Esophagus squamous epithelium (tissue), 4 donors: ENCODE data around the gene MOV10L1.

Source experiments
- POLR2A ChIP-seq, 4 donors: fragments of 450-650 bp; IDR thresholded peaks; one replicate each; pipeline ENCODE4 v1.6.1; 2017; ENCODE audit warnings: antibody characterized with exemption in 4 of 4, mild to moderate bottlenecking in 4 of 4, moderate library complexity in 3 of 4
- TF ChIP-seq, protein P1 (sequence below), 6 experiments: fragments of 450-650 bp in 4 of 6; fragments of 200-600 bp in 2 of 6; sonication (generic) in 2 of 6; IDR thresholded peaks; one replicate each; pipeline ENCODE4 v1.5.1; 2016 to 2019; ENCODE audit warnings: antibody characterized with exemption in 6 of 6, mild to moderate bottlenecking in 4 of 6, moderate library complexity in 4 of 6

DNA sequence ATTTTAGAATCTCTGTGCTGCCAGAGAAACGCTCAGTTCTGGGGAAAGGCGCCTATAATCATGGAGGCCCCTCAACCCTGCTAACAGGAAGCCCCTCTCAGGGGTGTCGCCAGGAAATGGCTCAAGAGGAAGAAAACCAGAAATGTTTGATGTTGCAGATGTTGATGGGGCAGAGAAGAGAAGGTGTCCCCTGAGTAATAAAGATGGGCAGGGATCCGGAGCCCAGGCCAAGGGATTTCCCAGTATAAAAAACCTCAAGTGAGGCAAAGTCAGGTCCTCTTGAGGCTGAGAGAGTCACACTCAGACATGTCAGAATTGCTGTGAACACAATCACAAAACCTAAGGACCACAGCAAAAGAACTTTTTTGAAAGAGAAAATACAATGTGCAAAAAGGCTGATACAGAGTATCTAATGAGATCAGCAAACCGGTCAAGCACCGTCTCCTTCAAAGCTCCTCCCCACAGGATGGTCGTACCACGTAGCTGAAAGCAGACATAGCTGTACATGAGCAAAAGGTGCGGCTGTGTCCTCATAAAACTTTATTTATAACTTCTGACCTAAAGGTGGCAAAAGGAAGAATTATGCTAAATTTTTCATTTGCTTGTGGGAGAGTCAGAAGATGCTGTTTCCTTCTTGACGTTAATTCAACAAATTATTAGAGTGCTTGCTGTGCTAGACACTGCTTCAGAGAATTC, 12.2 kb downstream of the MOV10L1 start:
- TF ChIP-seq, protein P1, sequence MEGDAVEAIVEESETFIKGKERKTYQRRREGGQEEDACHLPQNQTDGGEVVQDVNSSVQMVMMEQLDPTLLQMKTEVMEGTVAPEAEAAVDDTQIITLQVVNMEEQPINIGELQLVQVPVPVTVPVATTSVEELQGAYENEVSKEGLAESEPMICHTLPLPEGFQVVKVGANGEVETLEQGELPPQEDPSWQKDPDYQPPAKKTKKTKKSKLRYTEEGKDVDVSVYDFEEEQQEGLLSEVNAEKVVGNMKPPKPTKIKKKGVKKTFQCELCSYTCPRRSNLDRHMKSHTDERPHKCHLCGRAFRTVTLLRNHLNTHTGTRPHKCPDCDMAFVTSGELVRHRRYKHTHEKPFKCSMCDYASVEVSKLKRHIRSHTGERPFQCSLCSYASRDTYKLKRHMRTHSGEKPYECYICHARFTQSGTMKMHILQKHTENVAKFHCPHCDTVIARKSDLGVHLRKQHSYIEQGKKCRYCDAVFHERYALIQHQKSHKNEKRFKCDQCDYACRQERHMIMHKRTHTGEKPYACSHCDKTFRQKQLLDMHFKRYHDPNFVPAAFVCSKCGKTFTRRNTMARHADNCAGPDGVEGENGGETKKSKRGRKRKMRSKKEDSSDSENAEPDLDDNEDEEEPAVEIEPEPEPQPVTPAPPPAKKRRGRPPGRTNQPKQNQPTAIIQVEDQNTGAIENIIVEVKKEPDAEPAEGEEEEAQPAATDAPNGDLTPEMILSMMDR (IDR thresholded peaks at IDR 0.05), result no peak
- TF ChIP-seq POLR2A (IDR thresholded peaks at IDR 0.05), result no peak
